Suprapubic skin (tissue), 4 donors: ENCODE data around the gene MARCHF2. TPM values are rescaled to one million over a fixed set of nuclear protein-coding genes. Genes with fewer than 3 reads are reported as not detected.

Experiments used
- DNase-seq, 2 donors: peaks; one replicate each; pipeline ENCODE4 v3.0.0-alpha.2; 2019; ENCODE audit warnings: low spot score in 2 of 2
- H3K27ac ChIP-seq: fragments of 200-600 bp; sonication (generic); one replicate; pipeline ENCODE4 v1.5.1; 2019
- H3K27me3 ChIP-seq: fragments of 200-600 bp; sonication (generic); one replicate; pipeline ENCODE4 v1.5.1; 2019
- H3K36me3 ChIP-seq: fragments of 200-600 bp; sonication (generic); one replicate; pipeline ENCODE4 v1.5.1; 2019
- H3K4me1 ChIP-seq: fragments of 200-600 bp; sonication (generic); one replicate; pipeline ENCODE4 v1.5.1; 2019
- H3K4me3 ChIP-seq: fragments of 200-600 bp; sonication (generic); one replicate; pipeline ENCODE4 v1.5.1; 2019; ENCODE audit warnings: mild to moderate bottlenecking
- H3K9me3 ChIP-seq: fragments of 200-600 bp; sonication (generic); one replicate; pipeline ENCODE4 v1.5.1; 2019
- CTCF ChIP-seq, 2 donors: fragments of 200-600 bp in 1 of 2; fragments of 450-650 bp in 1 of 2; sonication (generic) in 1 of 2; IDR thresholded peaks; one replicate each; pipeline ENCODE4 v1.5.1; 2016 to 2019; ENCODE audit warnings: antibody characterized with exemption in 2 of 2, mild to moderate bottlenecking in 1 of 2, moderate library complexity in 1 of 2
- EP300 ChIP-seq: sonication (generic); formaldehyde crosslinking; IDR thresholded peaks from one replicate; pipeline ENCODE4 v1.6.1; 2017; ENCODE audit warnings: antibody characterized with exemption
- POLR2A ChIP-seq, 2 donors: fragments of 450-650 bp; IDR thresholded peaks; one replicate each; pipeline ENCODE4 v1.6.1; 2017; ENCODE audit warnings: antibody characterized with exemption in 2 of 2, mild to moderate bottlenecking in 2 of 2, moderate library complexity in 2 of 2
- POLR2AphosphoS5 ChIP-seq, 3 donors: sonication (generic); formaldehyde crosslinking; IDR thresholded peaks; one replicate each; pipeline ENCODE4 v1.6.1; 2017; ENCODE audit warnings: antibody characterized with exemption in 3 of 3
- WGBS: methylation state at CpG from one replicate; pipeline ENCODE4 v1.1.5; 2018; 5-methylcytosine and 5-hydroxymethylcytosine counted together
- total RNA-seq, 4 donors: library from RNA; depleted of rRNA; stranded (reverse); fragments of >200 nt; gene quantifications; one replicate each; pipeline ENCODE4 v1.1.0, GENCODE V29; 2016

The MARCHF2 gene
- total RNA-seq, 4 donors from 2014 or later, result 47.4 to 99.0 (median 90.8) TPM

GRCh38 chr19:8398311-8398771 is 14.8 kb upstream of the MARCHF2 start:
- Histone ChIP-seq H3K27me3 (no peaks in the 10 kb centered on the region), H3K9me3 (no peaks in the 10 kb centered on the region), H3K4me1 (peaks cover 55% of the 10 kb centered on the region), H3K36me3 (peaks cover 41% of the 10 kb centered on the region), H3K4me3 (no peak overlapping the region), H3K27ac (no peak overlapping the region)
- TF ChIP-seq EP300 (no peak), CTCF (IDR thresholded peaks at IDR 0.05) (no peak), POLR2A (IDR thresholded peaks at IDR 0.05) (no peak), POLR2AphosphoS5 (IDR thresholded peaks at IDR 0.05) (no peak)
- no peak for DNase-seq
- 72% methylated on average over 9 of the region's 9 CpGs for WGBS

DNA sequence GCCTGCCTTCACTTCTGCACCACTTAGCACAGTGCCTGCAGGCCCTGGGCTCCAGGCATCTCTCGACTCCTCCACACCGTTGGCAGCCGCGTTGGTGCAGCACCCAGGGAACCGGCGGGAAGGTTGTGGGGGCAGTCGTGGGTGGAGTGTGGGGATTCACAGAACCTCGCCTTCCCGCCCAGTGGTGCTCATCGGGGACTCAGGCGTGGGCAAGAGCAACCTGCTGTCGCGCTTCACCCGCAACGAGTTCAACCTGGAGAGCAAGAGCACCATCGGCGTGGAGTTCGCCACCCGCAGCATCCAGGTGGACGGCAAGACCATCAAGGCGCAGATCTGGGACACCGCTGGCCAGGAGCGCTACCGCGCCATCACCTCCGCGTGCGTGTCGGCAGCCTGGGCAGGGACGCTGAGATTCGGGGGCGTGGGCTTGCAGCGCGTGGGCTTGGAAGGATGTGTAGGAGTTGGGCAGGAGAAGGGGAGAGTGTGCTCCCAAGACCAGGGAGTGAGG is 13.4 kb upstream of the MARCHF2 start:
- TF ChIP-seq POLR2A (IDR thresholded peaks at IDR 0.05) (no peak), POLR2AphosphoS5 (IDR thresholded peaks at IDR 0.05) (no peak), EP300 (no peak), CTCF (IDR thresholded peaks at IDR 0.05) (no peak)
- H3K27me3 ChIP-seq, result no peaks in the 10 kb centered on the region
- no peak for DNase-seq
- peaks cover 55% of the 10 kb centered on the region for H3K36me3 ChIP-seq
- H3K27ac ChIP-seq, result no peak overlapping the region
- 99% methylated on average over 14 of the region's 34 CpGs for WGBS
- H3K4me3 ChIP-seq, result no peak overlapping the region
- H3K9me3 ChIP-seq, result no peaks in the 10 kb centered on the region
- H3K4me1 ChIP-seq, result peaks cover 41% of the 10 kb centered on the region

DNA sequence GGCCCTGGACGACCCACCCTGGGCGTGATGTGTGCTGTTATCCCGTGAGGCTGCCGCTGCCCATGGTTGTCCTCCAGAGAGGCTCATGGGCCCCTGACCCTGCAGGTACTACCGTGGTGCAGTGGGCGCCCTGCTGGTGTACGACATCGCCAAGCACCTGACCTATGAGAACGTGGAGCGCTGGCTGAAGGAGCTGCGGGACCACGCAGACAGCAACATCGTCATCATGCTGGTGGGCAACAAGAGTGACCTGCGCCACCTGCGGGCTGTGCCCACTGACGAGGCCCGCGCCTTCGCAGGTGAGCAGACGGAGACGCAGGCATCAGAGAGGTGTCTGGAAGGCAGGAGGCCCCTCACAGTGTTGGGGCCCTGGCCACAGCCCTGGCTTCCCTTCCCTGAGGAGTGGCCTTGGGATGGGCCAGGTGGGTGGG is 11.1 kb upstream of the MARCHF2 start:
- H3K4me1 ChIP-seq, result peaks cover 19% of the 10 kb centered on the region
- TF ChIP-seq POLR2AphosphoS5 (IDR thresholded peaks at IDR 0.05) (no peak), CTCF (IDR thresholded peaks at IDR 0.05) (no peak), EP300 (no peak), POLR2A (IDR thresholded peaks at IDR 0.05) (no peak)
- H3K27ac ChIP-seq, result no peak overlapping the region
- no peak overlapping the region for H3K4me3 ChIP-seq
- H3K27me3 ChIP-seq, result no peaks in the 10 kb centered on the region
- no peaks in the 10 kb centered on the region for H3K9me3 ChIP-seq
- 94% methylated on average over 21 of the region's 21 CpGs for WGBS
- peaks cover 64% of the 10 kb centered on the region for H3K36me3 ChIP-seq
- no peak for DNase-seq

GRCh38 chr19:8403098-8403819 is 9.8 kb upstream of the MARCHF2 start:
- no peaks in the 10 kb centered on the region for H3K27me3 ChIP-seq
- TF ChIP-seq POLR2AphosphoS5 (IDR thresholded peaks at IDR 0.05), result no peak
- TF ChIP-seq POLR2A (IDR thresholded peaks at IDR 0.05), result no peak
- TF ChIP-seq CTCF (IDR thresholded peaks at IDR 0.05), result no peak
- TF ChIP-seq EP300, result no peak
- no peak for DNase-seq
- no peak overlapping the region for H3K27ac ChIP-seq
- peaks cover 6% of the 10 kb centered on the region for H3K4me1 ChIP-seq
- H3K9me3 ChIP-seq, result no peaks in the 10 kb centered on the region
- 98% methylated on average over 8 of the region's 44 CpGs for WGBS
- no peak overlapping the region for H3K4me3 ChIP-seq
- peaks cover 64% of the 10 kb centered on the region for H3K36me3 ChIP-seq

GRCh38 chr19:8403820-8404109 is 9.3 kb upstream of the MARCHF2 start:
- no peak for DNase-seq
- Histone ChIP-seq H3K36me3 (peaks cover 61% of the 10 kb centered on the region), H3K4me1 (peaks cover 5% of the 10 kb centered on the region), H3K27ac (no peak overlapping the region), H3K27me3 (no peaks in the 10 kb centered on the region), H3K4me3 (no peak overlapping the region), H3K9me3 (no peaks in the 10 kb centered on the region)
- no peak for TF ChIP-seq POLR2AphosphoS5 (IDR thresholded peaks at IDR 0.05)
- TF ChIP-seq EP300, result no peak
- no peak for TF ChIP-seq CTCF (IDR thresholded peaks at IDR 0.05)
- TF ChIP-seq POLR2A (IDR thresholded peaks at IDR 0.05), result no peak
- 83% methylated on average over 15 of the region's 24 CpGs for WGBS
